ENCODE results near the gene RALY.
A peak's percentile ranks its signal among the peaks of the same experiment; 100 is the strongest.

The RALY gene

DNA sequence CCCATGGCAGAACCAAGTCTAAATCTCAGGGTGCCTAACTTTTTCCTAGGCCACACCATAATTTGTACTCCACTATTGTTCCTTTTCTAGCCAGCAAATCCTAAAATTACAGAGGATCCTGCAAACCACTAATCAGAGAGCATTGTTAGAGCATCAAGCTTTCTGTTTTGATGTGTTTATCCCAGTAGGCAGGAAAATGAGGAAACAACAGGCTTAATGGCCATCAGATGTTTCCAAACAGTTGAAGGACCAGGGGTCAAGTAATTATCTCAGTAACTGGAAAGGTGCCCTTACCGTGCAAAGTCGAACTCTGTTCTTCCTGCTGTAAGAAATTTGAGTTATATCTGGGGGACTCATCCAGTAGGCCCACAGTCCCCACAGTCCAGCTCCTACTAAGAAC lies 58.7 kb downstream of the RALY start:
- TF ChIP-seq, protein P1, sequence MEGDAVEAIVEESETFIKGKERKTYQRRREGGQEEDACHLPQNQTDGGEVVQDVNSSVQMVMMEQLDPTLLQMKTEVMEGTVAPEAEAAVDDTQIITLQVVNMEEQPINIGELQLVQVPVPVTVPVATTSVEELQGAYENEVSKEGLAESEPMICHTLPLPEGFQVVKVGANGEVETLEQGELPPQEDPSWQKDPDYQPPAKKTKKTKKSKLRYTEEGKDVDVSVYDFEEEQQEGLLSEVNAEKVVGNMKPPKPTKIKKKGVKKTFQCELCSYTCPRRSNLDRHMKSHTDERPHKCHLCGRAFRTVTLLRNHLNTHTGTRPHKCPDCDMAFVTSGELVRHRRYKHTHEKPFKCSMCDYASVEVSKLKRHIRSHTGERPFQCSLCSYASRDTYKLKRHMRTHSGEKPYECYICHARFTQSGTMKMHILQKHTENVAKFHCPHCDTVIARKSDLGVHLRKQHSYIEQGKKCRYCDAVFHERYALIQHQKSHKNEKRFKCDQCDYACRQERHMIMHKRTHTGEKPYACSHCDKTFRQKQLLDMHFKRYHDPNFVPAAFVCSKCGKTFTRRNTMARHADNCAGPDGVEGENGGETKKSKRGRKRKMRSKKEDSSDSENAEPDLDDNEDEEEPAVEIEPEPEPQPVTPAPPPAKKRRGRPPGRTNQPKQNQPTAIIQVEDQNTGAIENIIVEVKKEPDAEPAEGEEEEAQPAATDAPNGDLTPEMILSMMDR (IDR thresholded peaks at IDR 0.05; ENCODE audit: low read depth, low read length), result no peak
- DNase-seq (ENCODE audit: low read depth, low spot score), result no peak
- in situ Hi-C loops (cut with HindIII; ENCODE audit: low sequenced_read_pairs), result no loop called here
- H3K4me3 ChIP-seq (ENCODE audit: low read depth, low read length), result no peak overlapping the region

DNA sequence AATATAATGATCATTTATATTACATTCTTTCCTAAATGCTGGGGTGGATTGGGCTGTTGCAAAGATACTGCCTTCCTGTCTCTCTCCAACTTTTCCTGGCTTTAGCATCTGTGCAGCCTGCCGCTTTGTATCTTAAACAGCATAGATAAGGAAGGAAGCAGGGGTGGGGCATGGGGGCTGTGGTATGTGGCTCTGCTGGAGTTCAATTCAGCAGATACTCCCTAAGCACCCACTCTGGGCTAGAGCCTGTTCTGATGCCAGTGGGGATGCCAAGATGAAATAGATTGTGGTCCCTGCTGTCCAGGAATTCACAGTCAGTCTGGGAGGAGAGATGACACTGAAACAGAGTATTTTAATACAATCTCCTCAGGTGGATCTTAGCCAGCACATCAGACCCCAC lies 61.6 kb downstream of the RALY start:
- in situ Hi-C loops (cut with HindIII; ENCODE audit: low sequenced_read_pairs), result no loop called here
- no peak for DNase-seq (ENCODE audit: low read depth, low spot score)
- TF ChIP-seq, protein P1 (IDR thresholded peaks at IDR 0.05; ENCODE audit: low read depth, low read length), result no peak
- no peak overlapping the region for H3K4me3 ChIP-seq (ENCODE audit: low read depth, low read length)

DNA sequence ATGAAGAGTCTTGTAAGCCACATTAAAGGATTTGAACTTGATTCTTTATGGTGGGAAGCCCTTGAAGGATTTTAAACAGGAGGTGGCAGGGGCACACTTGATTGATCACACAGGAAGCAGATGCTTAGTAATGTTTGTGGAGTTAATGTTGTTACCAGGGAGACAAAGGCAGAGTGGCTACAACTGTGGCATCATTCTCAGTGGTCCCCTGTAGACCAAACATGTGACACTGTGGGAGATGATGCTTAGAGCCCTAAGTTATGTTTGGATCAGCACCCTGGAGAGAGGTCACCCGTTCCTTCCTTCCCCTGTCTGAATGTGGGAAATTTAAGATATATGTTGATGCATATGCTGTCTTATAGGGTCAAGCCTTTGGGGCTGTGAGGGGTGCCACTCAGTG lies 65.1 kb downstream of the RALY start:
- TF ChIP-seq, protein P1 (IDR thresholded peaks at IDR 0.05; ENCODE audit: low read depth, low read length), result no peak
- no peak overlapping the region for H3K4me3 ChIP-seq (ENCODE audit: low read depth, low read length)
- peak; percentile 23 for DNase-seq (ENCODE audit: low read depth, low spot score)
- in situ Hi-C loops (cut with HindIII; ENCODE audit: low sequenced_read_pairs), result no loop called here

DNA sequence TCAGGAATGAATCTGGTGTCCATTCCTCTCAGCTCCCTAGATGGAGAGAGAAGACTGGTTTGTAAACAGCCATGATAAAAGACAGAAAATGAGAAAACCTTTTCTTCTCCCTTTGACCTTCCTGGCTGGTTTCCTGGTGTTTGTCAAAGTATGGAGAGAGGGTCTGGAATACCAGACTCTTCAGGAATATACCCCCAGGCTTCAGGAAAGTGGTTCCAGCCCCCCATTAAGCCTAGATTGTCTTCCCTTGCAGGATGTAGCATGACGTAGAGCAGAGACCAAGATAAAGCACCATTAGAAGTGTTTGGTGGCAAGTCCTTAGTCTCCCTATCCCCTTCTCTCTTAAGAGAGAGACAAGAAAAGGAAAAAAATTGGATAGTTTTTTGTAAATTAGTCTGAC lies 67.3 kb downstream of the RALY start:
- no peak for DNase-seq (ENCODE audit: low read depth, low spot score)
- TF ChIP-seq, protein P1 (IDR thresholded peaks at IDR 0.05; ENCODE audit: low read depth, low read length), result no peak
- in situ Hi-C loops (cut with HindIII; ENCODE audit: low sequenced_read_pairs), result no loop called here
- no peak overlapping the region for H3K4me3 ChIP-seq (ENCODE audit: low read depth, low read length)

DNA sequence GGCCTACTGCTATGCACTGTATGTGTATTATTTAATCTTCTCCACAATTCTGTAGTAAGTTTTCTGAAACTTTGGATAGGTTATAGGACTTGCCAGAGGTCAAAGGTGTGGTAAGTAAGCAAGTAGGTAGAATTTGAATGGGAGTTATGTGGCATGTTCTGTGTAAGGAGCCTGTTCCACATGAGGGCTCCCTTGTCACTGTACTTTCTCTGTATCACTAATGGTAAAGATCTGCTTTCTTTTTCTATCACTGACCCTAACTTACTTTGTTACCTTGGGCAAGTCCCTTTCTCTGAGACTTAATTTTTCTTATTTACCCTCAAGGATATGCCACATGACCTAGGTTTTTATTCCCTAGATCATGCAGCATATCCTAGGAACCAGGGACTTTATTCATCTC lies 68.0 kb downstream of the RALY start:
- TF ChIP-seq, protein P1 (IDR thresholded peaks at IDR 0.05; ENCODE audit: low read depth, low read length), result no peak
- no peak overlapping the region for H3K4me3 ChIP-seq (ENCODE audit: low read depth, low read length)
- no peak for DNase-seq (ENCODE audit: low read depth, low spot score)
- in situ Hi-C loops (cut with HindIII; ENCODE audit: low sequenced_read_pairs), result no loop called here

DNA sequence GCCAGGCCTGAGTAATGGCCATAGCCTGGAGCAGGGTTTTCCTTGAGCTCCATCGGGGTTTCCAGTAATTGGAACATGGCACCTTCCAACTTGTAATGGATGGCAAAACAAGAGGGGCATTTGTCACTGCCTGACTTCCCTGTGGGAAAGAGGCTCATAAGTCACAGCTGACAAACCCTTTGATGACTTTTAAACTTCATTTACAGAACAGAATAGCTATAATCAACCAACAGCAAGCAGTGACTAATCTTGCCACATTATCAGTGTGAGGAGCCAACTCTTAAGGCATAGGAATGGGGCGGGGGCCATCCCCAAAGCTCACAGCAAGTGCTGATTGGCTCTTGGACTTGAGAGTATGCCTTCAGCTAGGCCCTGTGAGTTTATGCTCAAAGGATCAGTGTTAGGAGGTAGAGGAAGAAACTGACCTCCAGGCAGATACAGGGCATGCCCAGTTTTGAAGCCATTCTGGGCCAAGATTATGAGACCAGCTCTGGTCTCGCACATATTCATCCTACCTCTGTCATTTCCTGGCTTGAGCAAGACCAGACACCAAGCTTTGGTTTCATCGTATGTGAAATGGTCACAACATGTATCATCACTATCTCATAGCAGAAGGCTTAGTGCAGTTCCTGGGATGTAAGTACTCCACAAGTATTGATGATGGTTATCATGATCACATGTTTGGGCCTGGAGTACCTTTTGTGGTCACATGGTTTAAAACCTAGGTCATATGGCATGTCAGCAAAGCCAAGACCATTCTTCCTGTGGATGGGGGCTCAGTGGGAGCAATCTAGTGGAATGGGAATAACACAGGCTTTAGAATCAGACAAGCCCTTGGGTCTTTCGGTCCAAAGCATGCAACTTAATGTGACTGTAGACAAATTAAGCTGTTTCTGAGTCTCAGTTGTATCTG lies 69.1 kb downstream of the RALY start:
- H3K4me3 ChIP-seq (ENCODE audit: low read depth, low read length), result no peak overlapping the region
- TF ChIP-seq, protein P1 (IDR thresholded peaks at IDR 0.05; ENCODE audit: low read depth, low read length), result no peak
- DNase-seq (ENCODE audit: low read depth, low spot score), result no peak
- in situ Hi-C loops (cut with HindIII; ENCODE audit: low sequenced_read_pairs), result no loop called here

All from astrocyte of the spinal cord (primary cell).